Measurements from ENCODE around the gene TRPV6. TPM values are rescaled to one million over a fixed set of nuclear protein-coding genes. Genes with fewer than 3 reads are reported as not detected.

TRPV6 gene
- total RNA-seq: not detected
- total RNA-seq (2013): not detected

- Mint-ChIP-seq H3K4me3 (no peak within 1 kb of the TSS), H3K4me1 (no peaks in the 10 kb centered on the region), H3K36me3 (no peaks in the 10 kb centered on the region), H3K9me3 (no peaks in the 10 kb centered on the region), H3K27me3 (ENCODE audit: low read depth in 2 of 2) (peaks cover 5 to 7% of the 10 kb centered on the region in 2 donors), H3K27ac (no peak within 1 kb of the TSS)
- DNase-seq (peak in 1 of 2 donors; percentile 4), ATAC-seq (no peak)
- no peak within 1 kb of the TSS for H3K27ac ChIP-seq (ENCODE audit: low read length)
- H3K4me3 ChIP-seq (ENCODE audit: low read length): no peak within 1 kb of the TSS
- H3K27me3 ChIP-seq (ENCODE audit: control insufficient read depth, insufficient read depth, low read length): no peaks in the 10 kb centered on the region
- no peaks in the 10 kb centered on the region for H3K4me1 ChIP-seq (ENCODE audit: control insufficient read depth, insufficient read depth, low read length)
- H3K9me3 ChIP-seq (ENCODE audit: control insufficient read depth, insufficient read depth, low read length): no peaks in the 10 kb centered on the region
- TF ChIP-seq, protein P1, sequence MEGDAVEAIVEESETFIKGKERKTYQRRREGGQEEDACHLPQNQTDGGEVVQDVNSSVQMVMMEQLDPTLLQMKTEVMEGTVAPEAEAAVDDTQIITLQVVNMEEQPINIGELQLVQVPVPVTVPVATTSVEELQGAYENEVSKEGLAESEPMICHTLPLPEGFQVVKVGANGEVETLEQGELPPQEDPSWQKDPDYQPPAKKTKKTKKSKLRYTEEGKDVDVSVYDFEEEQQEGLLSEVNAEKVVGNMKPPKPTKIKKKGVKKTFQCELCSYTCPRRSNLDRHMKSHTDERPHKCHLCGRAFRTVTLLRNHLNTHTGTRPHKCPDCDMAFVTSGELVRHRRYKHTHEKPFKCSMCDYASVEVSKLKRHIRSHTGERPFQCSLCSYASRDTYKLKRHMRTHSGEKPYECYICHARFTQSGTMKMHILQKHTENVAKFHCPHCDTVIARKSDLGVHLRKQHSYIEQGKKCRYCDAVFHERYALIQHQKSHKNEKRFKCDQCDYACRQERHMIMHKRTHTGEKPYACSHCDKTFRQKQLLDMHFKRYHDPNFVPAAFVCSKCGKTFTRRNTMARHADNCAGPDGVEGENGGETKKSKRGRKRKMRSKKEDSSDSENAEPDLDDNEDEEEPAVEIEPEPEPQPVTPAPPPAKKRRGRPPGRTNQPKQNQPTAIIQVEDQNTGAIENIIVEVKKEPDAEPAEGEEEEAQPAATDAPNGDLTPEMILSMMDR (IDR thresholded peaks at IDR 0.05): no peak
- intact Hi-C loops (cut with micrococcal nuclease): no loop called here
- WGBS (ENCODE audit: insufficient coverage): 91% methylated on average over 16 of the region's 16 CpGs
- no peaks in the 10 kb centered on the region for H3K36me3 ChIP-seq (ENCODE audit: control insufficient read depth, insufficient read depth, low read length)
These were observed at the start of gene TRPV6 for GRCh38 chr7:142885311-142886230. Gene TRPV6 (minus strand): TSS chr7:142885745.

- Mint-ChIP-seq H3K27me3 (ENCODE audit: low read depth in 2 of 2) (peaks cover 9 to 13% of the 10 kb centered on the region in 2 donors), H3K36me3 (no peaks in the 10 kb centered on the region), H3K9me3 (no peaks in the 10 kb centered on the region), H3K27ac (no peak overlapping the region), H3K4me3 (no peak overlapping the region), H3K4me1 (no peaks in the 10 kb centered on the region)
- TF ChIP-seq, protein P1 (IDR thresholded peaks at IDR 0.05): no peak
- intact Hi-C loops (cut with micrococcal nuclease): no loop called here
- Histone ChIP-seq H3K27me3 (ENCODE audit: control insufficient read depth, insufficient read depth, low read length) (no peaks in the 10 kb centered on the region), H3K4me3 (ENCODE audit: low read length) (no peak overlapping the region), H3K36me3 (ENCODE audit: control insufficient read depth, insufficient read depth, low read length) (no peaks in the 10 kb centered on the region), H3K27ac (ENCODE audit: low read length) (no peak overlapping the region), H3K4me1 (ENCODE audit: control insufficient read depth, insufficient read depth, low read length) (no peaks in the 10 kb centered on the region), H3K9me3 (ENCODE audit: control insufficient read depth, insufficient read depth, low read length) (no peaks in the 10 kb centered on the region)
- 89% methylated on average over 12 of the region's 12 CpGs for WGBS (ENCODE audit: insufficient coverage)
- no peak for DNase-seq
- ATAC-seq: no peak
These were observed 48.5 kb upstream of the TRPV6 start for GRCh38 chr7:142934056-142934455.

- intact Hi-C loops (cut with micrococcal nuclease): no loop called here
These were observed 48.1 kb upstream of the TRPV6 start, which contains the start of gene TRPV5 for GRCh38 chr7:142933624-142934023. Gene TRPV5 (minus strand): TSS chr7:142933746. CDS start chr7:142933459, 287 bp downstream.

More at GRCh38 chr7:142933624-142934023, 48.1 kb upstream of the TRPV6 start, which contains the start of gene TRPV5:
- Mint-ChIP-seq H3K27me3 (ENCODE audit: low read depth in 2 of 2) (peaks cover 9 to 13% of the 10 kb centered on the region in 2 donors), H3K4me1 (no peaks in the 10 kb centered on the region), H3K36me3 (no peaks in the 10 kb centered on the region), H3K27ac (no peak within 1 kb of the TSS), H3K9me3 (no peaks in the 10 kb centered on the region), H3K4me3 (no peak within 1 kb of the TSS)
- no peaks in the 10 kb centered on the region for H3K4me1 ChIP-seq (ENCODE audit: control insufficient read depth, insufficient read depth, low read length)
- H3K9me3 ChIP-seq (ENCODE audit: control insufficient read depth, insufficient read depth, low read length): no peaks in the 10 kb centered on the region
- ATAC-seq (no peak), DNase-seq (no peak)
- H3K27me3 ChIP-seq (ENCODE audit: control insufficient read depth, insufficient read depth, low read length): no peaks in the 10 kb centered on the region
- H3K4me3 ChIP-seq (ENCODE audit: low read length): no peak within 1 kb of the TSS
- no peak within 1 kb of the TSS for H3K27ac ChIP-seq (ENCODE audit: low read length)
- WGBS (ENCODE audit: insufficient coverage): 45% methylated on average over 4 of the region's 4 CpGs
- H3K36me3 ChIP-seq (ENCODE audit: control insufficient read depth, insufficient read depth, low read length): no peaks in the 10 kb centered on the region
- TF ChIP-seq, protein P1 (IDR thresholded peaks at IDR 0.05): no peak

Measured in natural killer cell (primary cell).